Osteoblast (primary cell): ENCODE measurements around the gene MEIS1. TPM values are rescaled to one million over a fixed set of nuclear protein-coding genes. Genes with fewer than 3 reads are reported as not detected.

Experiments
- DNase-seq: peaks from one replicate; pipeline ENCODE4 v3.0.0; 2011; ENCODE audit warnings: low spot score, mixed read lengths; ENCODE audit not compliant: insufficient read length; ENCODE audit errors: missing footprints
- H2AFZ ChIP-seq: 2 replicates; pipeline ENCODE4 v1.6.0; 2011; ENCODE audit warnings: mild to moderate bottlenecking, low read length
- H3K27ac ChIP-seq: 2 replicates; pipeline ENCODE4 v1.5.1; 2011; ENCODE audit warnings: mild to moderate bottlenecking, low read depth, low read length, moderate library complexity
- H3K27me3 ChIP-seq: 2 replicates; pipeline ENCODE4 v1.6.0; 2012; ENCODE audit warnings: mild to moderate bottlenecking, control low read depth, inconsistent platforms, low read length, moderate library complexity; ENCODE audit not compliant: insufficient read depth
- H3K36me3 ChIP-seq: 2 replicates; pipeline ENCODE4 v1.5.1; 2011; ENCODE audit warnings: mild to moderate bottlenecking, low read length, control low read depth, moderate library complexity; ENCODE audit not compliant: insufficient read depth
- H3K4me1 ChIP-seq: 2 replicates; pipeline ENCODE4 v1.5.1; 2011; ENCODE audit warnings: mild to moderate bottlenecking, low read length, control low read depth, moderate library complexity; ENCODE audit not compliant: insufficient read depth
- H3K4me2 ChIP-seq: 2 replicates; pipeline ENCODE4 v1.6.0; 2011; ENCODE audit warnings: mild to moderate bottlenecking, low read length; ENCODE audit not compliant: insufficient read depth
- H3K4me3 ChIP-seq: fragments of 200-600 bp; sonication (generic); 3 replicates; pipeline ENCODE4 v1.5.1; 2012; ENCODE audit warnings: mild to moderate bottlenecking, low read length, inconsistent platforms; ENCODE audit not compliant: insufficient read depth
- H3K79me2 ChIP-seq: 2 replicates; pipeline ENCODE4 v1.6.0; 2012; ENCODE audit warnings: mild to moderate bottlenecking, low read length, control low read depth, inconsistent platforms; ENCODE audit not compliant: insufficient read depth
- H3K9me3 ChIP-seq: 2 replicates; pipeline ENCODE4 v1.5.1; 2011; ENCODE audit warnings: low read depth, low read length, control low read depth
- H4K20me1 ChIP-seq: 2 replicates; pipeline ENCODE4 v1.6.0; 2012; ENCODE audit warnings: mild to moderate bottlenecking, low read length, control low read depth; ENCODE audit not compliant: insufficient read depth
- total RNA-seq: library from RNA; depleted of rRNA; stranded (reverse); fragments of >200 nt; gene quantifications from 2 replicates; pipeline ENCODE4 v1.2.3, GENCODE V29; 2012
- TF ChIP-seq, protein P1 (sequence below): IDR thresholded peaks from 2 replicates; pipeline ENCODE4 v1.5.1; 2011; ENCODE audit warnings: mild to moderate bottlenecking, low read depth, low read length, moderate library complexity; ENCODE audit errors: extremely low read depth

MEIS1 gene
- total RNA-seq, 1 donor, result 11.9 TPM

DNA sequence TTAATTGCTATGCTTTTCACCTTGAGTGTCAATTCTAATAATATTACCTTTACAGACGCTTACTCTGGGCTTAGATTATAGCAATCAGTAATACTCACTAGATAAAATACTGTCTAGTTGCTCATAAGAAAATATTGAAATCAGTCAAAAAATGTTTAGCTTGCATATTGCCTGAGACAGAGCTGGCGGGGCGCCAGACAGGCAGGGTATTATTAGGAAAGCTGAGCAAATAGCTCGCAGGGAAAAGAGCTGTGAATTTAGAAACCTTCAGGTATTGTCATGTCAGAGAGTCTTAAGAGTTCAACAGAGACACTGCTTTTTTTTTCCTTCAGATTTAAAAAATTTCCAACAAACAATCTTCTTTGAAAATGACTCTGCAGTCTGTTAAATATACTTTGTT lies 118.4 kb downstream of the MEIS1 start:
- DNase-seq, result no peak
- Histone ChIP-seq H3K4me1 (no peaks in the 10 kb centered on the region), H3K79me2 (no peaks in the 10 kb centered on the region), H3K27ac (no peak overlapping the region), H4K20me1 (no peaks in the 10 kb centered on the region), H3K9me3 (no peaks in the 10 kb centered on the region), H3K4me3 (no peak overlapping the region), H3K36me3 (peaks cover 3% of the 10 kb centered on the region), H3K27me3 (no peaks in the 10 kb centered on the region), H3K4me2 (no peak overlapping the region), H2AFZ (no peak overlapping the region)
- TF ChIP-seq, protein P1, sequence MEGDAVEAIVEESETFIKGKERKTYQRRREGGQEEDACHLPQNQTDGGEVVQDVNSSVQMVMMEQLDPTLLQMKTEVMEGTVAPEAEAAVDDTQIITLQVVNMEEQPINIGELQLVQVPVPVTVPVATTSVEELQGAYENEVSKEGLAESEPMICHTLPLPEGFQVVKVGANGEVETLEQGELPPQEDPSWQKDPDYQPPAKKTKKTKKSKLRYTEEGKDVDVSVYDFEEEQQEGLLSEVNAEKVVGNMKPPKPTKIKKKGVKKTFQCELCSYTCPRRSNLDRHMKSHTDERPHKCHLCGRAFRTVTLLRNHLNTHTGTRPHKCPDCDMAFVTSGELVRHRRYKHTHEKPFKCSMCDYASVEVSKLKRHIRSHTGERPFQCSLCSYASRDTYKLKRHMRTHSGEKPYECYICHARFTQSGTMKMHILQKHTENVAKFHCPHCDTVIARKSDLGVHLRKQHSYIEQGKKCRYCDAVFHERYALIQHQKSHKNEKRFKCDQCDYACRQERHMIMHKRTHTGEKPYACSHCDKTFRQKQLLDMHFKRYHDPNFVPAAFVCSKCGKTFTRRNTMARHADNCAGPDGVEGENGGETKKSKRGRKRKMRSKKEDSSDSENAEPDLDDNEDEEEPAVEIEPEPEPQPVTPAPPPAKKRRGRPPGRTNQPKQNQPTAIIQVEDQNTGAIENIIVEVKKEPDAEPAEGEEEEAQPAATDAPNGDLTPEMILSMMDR, result no peak

DNA sequence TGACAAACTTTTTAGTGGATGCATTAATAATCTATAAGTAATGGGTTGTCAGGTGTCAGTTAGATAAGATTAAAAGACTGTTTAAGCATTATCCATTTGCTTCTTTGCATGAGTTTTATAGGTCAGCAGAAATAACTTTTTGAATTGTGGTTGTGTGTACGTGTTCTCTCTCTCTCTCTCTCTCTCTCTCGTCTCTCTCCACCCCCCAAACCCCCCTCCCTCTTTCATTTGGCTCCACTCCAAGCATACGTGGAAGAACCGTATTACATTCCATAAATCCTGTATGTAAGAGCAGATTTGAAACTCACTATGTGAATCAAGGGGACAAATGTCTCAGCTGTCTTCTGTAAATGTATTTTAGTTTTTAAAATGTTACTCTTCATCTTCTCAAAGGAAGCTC lies 120.2 kb downstream of the MEIS1 start:
- H3K4me1 ChIP-seq, result no peaks in the 10 kb centered on the region
- TF ChIP-seq, protein P1, result no peak
- no peak for DNase-seq
- no peaks in the 10 kb centered on the region for H4K20me1 ChIP-seq
- H3K4me2 ChIP-seq, result peak overlapping the region; percentile 83
- H2AFZ ChIP-seq, result peak overlapping the region; percentile 81
- no peak overlapping the region for H3K27ac ChIP-seq
- H3K27me3 ChIP-seq, result no peaks in the 10 kb centered on the region
- H3K79me2 ChIP-seq, result no peaks in the 10 kb centered on the region
- H3K4me3 ChIP-seq, result peak overlapping the region; percentile 63
- no peaks in the 10 kb centered on the region for H3K36me3 ChIP-seq
- H3K9me3 ChIP-seq, result no peaks in the 10 kb centered on the region

DNA sequence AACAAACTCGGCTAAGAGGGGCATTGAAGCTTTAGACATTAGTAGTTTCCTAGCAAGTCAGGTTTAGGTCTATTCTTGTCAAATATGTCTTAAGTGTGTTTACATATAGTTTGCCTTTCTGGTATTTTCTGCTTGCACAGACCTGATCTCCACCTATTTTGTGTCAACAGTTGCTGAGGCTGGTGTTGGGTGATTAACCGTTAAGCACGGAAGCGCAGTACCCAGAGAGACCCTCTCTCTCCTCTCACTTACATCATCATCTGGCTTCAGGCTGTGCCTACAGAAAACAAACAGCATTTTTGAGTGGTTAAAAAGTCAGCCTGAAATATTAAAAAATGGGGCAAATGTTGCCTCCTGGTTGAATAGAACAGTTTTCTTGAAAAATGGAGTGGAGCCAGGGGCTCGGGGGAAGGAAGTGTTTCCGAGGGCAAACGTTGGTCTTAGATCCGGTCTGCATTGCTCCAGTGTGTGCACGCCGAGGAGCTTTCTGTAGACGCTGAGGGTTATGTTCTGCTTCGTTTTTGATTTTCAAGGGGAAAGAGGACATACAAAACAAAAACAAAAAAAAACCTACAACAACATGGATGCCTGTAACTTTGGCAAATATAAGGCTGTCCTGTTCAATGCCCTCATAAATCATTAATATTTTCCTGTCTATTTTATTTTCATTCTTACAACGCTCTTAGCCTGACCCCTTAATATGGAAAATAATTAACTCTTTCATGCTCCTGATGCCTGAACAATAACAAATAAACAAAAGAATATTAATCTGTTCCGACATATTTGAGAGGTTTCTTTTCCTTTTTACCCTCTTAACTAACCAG lies 120.8 kb downstream of the MEIS1 start:
- Histone ChIP-seq H3K27me3 (no peaks in the 10 kb centered on the region), H2AFZ (peak overlapping the region; percentile 81), H3K4me3 (peak overlapping the region; percentile 63), H3K27ac (no peak overlapping the region), H3K4me1 (no peaks in the 10 kb centered on the region), H3K36me3 (no peaks in the 10 kb centered on the region), H3K9me3 (no peaks in the 10 kb centered on the region), H3K79me2 (no peaks in the 10 kb centered on the region), H4K20me1 (no peaks in the 10 kb centered on the region), H3K4me2 (peak overlapping the region; percentile 83)
- no peak for DNase-seq
- TF ChIP-seq, protein P1, result no peak

DNA sequence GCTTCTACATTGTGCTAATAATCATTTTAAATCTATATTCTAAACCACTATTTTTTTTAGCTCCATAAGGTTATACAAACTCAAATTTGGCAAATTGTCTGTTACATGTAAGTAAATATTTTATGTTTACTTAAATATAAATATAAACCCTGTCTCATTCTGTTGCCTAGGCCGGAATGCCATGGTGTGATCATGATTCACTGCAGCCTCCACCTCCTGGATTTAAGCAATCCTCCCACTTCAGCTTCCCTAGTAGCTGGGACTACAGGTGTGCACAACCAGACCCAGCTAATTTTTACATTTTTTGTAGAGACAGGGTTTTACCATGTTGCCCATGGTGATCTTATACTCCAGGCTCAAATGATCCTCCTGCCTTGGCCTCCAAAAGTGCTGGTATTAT lies 124.7 kb downstream of the MEIS1 start:
- Histone ChIP-seq H3K36me3 (no peaks in the 10 kb centered on the region), H3K4me3 (no peak overlapping the region), H3K27ac (no peak overlapping the region), H4K20me1 (no peaks in the 10 kb centered on the region), H3K79me2 (no peaks in the 10 kb centered on the region), H3K4me2 (no peak overlapping the region), H3K4me1 (no peaks in the 10 kb centered on the region), H2AFZ (no peak overlapping the region), H3K27me3 (no peaks in the 10 kb centered on the region), H3K9me3 (no peaks in the 10 kb centered on the region)
- DNase-seq, result no peak
- TF ChIP-seq, protein P1, result no peak
